ENCODE data around the gene USP5.

USP5 gene

GRCh38 chr12:6817098-6817497 lies 34.9 kb upstream of the USP5 start:
- in situ Hi-C loops (cut with MboI; ENCODE audit: low sequenced_read_pairs, unreplicated experiment): loop anchor here (5.0 kb wide), 1 partner anchor 35 kb away; no protein-coding TSS in a partner anchor
- TF ChIP-seq CTCF (IDR thresholded peaks at IDR 0.05; ENCODE audit: borderline replicate concordance, control extremely low read depth, extremely low read depth, insufficient read depth, missing control alignments): no peak
- no peak for DNase-seq (ENCODE audit: low spot score)

- no peak for TF ChIP-seq CTCF (IDR thresholded peaks at IDR 0.05; ENCODE audit: borderline replicate concordance, control extremely low read depth, extremely low read depth, insufficient read depth, missing control alignments)
- DNase-seq (ENCODE audit: low spot score): no peak
- in situ Hi-C loops (cut with MboI; ENCODE audit: low sequenced_read_pairs, unreplicated experiment): loop anchor here (5.0 kb wide), 1 partner anchor 35 kb away; no protein-coding TSS in a partner anchor
Observed at GRCh38 chr12:6817662-6818157, 34.2 kb upstream of the USP5 start.

DNA sequence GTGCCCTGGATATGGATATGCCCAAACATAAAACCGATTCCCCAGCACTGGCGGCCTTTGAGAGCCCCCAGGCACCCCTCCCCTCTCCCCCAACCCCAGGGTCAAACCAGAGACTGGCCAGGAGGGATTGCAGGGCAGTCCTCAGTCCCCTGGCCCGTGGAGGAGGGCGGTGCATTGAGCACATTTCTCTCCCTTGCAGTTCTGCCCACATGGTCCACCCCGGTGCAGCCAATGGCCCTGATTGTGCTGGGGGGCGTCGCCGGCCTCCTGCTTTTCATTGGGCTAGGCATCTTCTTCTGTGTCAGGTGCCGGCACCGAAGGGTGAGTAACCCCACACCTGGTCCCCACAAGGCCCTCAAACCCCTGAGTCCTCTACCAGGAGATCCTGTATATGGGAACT lies 33.7 kb upstream of the USP5 start:
- DNase-seq (ENCODE audit: low spot score): no peak
- in situ Hi-C loops (cut with MboI; ENCODE audit: low sequenced_read_pairs, unreplicated experiment): loop anchor here (5.0 kb wide), 1 partner anchor 36 kb away; no protein-coding TSS in a partner anchor
- TF ChIP-seq CTCF (IDR thresholded peaks at IDR 0.05; ENCODE audit: borderline replicate concordance, control extremely low read depth, extremely low read depth, insufficient read depth, missing control alignments): no peak

DNA sequence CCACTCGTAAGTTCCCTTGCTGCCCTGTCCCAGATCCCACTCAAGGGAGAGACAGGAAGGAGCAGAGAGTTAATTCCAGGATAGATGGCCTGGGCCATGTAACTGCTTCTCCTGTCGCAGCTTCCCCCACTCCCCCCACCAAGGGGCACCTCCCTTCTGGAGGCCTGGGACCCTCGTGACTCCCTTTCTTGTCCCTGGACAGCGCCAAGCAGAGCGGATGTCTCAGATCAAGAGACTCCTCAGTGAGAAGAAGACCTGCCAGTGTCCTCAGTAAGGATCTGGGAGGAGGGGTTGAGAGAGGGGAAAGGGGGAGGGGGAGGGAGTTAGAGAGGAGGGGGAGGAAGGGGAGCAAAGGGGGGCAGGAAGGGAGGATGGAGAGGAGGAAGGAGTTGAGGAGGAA lies 33.3 kb upstream of the USP5 start:
- in situ Hi-C loops (cut with MboI; ENCODE audit: low sequenced_read_pairs, unreplicated experiment): loop anchor here (5.0 kb wide), 1 partner anchor 36 kb away; no protein-coding TSS in a partner anchor
- no peak for DNase-seq (ENCODE audit: low spot score)
- TF ChIP-seq CTCF (IDR thresholded peaks at IDR 0.05; ENCODE audit: borderline replicate concordance, control extremely low read depth, extremely low read depth, insufficient read depth, missing control alignments): no peak

DNA sequence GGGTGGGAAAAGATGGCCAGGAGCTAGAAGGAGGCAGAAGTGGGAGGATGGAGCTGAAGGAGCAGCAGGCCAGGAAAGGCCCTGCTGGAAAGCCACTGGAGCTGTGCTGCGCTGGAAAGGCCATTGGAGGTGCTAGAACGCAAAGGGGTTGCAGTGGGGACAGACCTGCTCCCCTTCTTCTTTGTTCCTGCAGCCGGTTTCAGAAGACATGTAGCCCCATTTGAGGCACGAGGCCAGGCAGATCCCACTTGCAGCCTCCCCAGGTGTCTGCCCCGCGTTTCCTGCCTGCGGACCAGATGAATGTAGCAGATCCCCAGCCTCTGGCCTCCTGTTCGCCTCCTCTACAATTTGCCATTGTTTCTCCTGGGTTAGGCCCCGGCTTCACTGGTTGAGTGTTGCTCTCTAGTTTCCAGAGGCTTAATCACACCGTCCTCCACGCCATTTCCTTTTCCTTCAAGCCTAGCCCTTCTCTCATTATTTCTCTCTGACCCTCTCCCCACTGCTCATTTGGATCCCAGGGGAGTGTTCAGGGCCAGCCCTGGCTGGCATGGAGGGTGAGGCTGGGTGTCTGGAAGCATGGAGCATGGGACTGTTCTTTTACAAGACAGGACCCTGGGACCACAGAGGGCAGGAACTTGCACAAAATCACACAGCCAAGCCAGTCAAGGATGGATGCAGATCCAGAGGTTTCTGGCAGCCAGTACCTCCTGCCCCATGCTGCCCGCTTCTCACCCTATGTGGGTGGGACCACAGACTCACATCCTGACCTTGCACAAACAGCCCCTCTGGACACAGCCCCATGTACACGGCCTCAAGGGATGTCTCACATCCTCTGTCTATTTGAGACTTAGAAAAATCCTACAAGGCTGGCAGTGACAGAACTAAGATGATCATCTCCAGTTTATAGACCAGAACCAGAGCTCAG lies 32.6 kb upstream of the USP5 start:
- in situ Hi-C loops (cut with MboI; ENCODE audit: low sequenced_read_pairs, unreplicated experiment): loop anchor here (5.0 to 10.0 kb wide), 2 partner anchors 37 to 65 kb away; partner anchors contain the start of gene MLF2
- DNase-seq (ENCODE audit: low spot score): no peak
- no peak for TF ChIP-seq CTCF (IDR thresholded peaks at IDR 0.05; ENCODE audit: borderline replicate concordance, control extremely low read depth, extremely low read depth, insufficient read depth, missing control alignments)

GRCh38 chr12:6820166-6820565 lies 31.8 kb upstream of the USP5 start:
- no peak for TF ChIP-seq CTCF (IDR thresholded peaks at IDR 0.05; ENCODE audit: borderline replicate concordance, control extremely low read depth, extremely low read depth, insufficient read depth, missing control alignments)
- no peak for DNase-seq (ENCODE audit: low spot score)
- in situ Hi-C loops (cut with MboI; ENCODE audit: low sequenced_read_pairs, unreplicated experiment): loop anchor here (10.0 kb wide), 1 partner anchor 65 kb away; the partner anchor contains the start of gene MLF2

Data from GM13976 (cell line).